ENCODE results near the gene GSTCD.

The GSTCD gene

GRCh38 chr4:105894660-105895582, 186.3 kb downstream of the GSTCD start, which contains the start of gene NPNT (continued):
- no peak for TF ChIP-seq ZNF148 (tag by site-specific recombination; IDR thresholded peaks at IDR 0.05; ENCODE audit: borderline replicate concordance)
- no peak for TF ChIP-seq ZNF302 (tag by site-specific recombination; IDR thresholded peaks at IDR 0.05; ENCODE audit: low read depth)
- no peak for TF ChIP-seq ZNF660 (tag by site-specific recombination; IDR thresholded peaks at IDR 0.05)
- TF ChIP-seq GLI2 (tag by site-specific recombination; IDR thresholded peaks at IDR 0.05; ENCODE audit: borderline replicate concordance, low read depth), result no peak
- TF ChIP-seq, protein P1, sequence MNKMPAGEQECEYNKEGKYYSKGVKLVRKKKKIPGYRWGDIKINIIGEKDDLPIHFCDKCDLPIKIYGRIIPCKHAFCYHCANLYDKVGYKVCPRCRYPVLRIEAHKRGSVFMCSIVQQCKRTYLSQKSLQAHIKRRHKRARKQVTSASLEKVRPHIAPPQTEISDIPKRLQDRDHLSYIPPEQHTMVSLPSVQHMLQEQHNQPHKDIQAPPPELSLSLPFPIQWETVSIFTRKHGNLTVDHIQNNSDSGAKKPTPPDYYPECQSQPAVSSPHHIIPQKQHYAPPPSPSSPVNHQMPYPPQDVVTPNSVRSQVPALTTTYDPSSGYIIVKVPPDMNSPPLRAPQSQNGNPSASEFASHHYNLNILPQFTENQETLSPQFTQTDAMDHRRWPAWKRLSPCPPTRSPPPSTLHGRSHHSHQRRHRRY (tag by site-specific recombination; IDR thresholded peaks at IDR 0.05), result no peak
- TF ChIP-seq ZNF23 (tag by site-specific recombination; IDR thresholded peaks at IDR 0.05; ENCODE audit: borderline replicate concordance), result no peak
- TF ChIP-seq ZNF707 (tag by site-specific recombination; IDR thresholded peaks at IDR 0.05), result no peak
- TF ChIP-seq ZNF140 (tag by site-specific recombination; IDR thresholded peaks at IDR 0.05), result no peak
- no peak for TF ChIP-seq REST (tag by site-specific recombination; IDR thresholded peaks at IDR 0.05)
- TF ChIP-seq SP2 (tag by site-specific recombination; IDR thresholded peaks at IDR 0.05), result peak; percentile 29
- TF ChIP-seq SP7 (tag by site-specific recombination; IDR thresholded peaks at IDR 0.05), result 0 out of 2 replicates have a peak, but pooled peaks have one; percentile 30
- TF ChIP-seq ZNF560 (tag by site-specific recombination; IDR thresholded peaks at IDR 0.05; ENCODE audit: borderline replicate concordance), result no peak
- TF ChIP-seq ZNF555 (tag by site-specific recombination; conservative IDR thresholded peaks at IDR 0.05), result no peak
- no peak for TF ChIP-seq ZNF629 (tag by site-specific recombination; IDR thresholded peaks at IDR 0.05)
- TF ChIP-seq ZBTB8A (tag by site-specific recombination; IDR thresholded peaks at IDR 0.05), result peak; percentile 88
- 0 out of 2 replicates have a peak, but pooled peaks have one; percentile 27 for TF ChIP-seq ZNF423 (tag by site-specific recombination; IDR thresholded peaks at IDR 0.05)
- TF ChIP-seq ZBTB17 (tag by site-specific recombination; IDR thresholded peaks at IDR 0.05), result no peak
- TF ChIP-seq TSHZ1 (tag by site-specific recombination; IDR thresholded peaks at IDR 0.05; ENCODE audit: borderline replicate concordance), result no peak
- TF ChIP-seq ZNF514 (tag by site-specific recombination; IDR thresholded peaks at IDR 0.05), result no peak
- TF ChIP-seq ZBTB48 (tag by site-specific recombination; IDR thresholded peaks at IDR 0.05), result peak; percentile 63; the same call in 1 of the 2 replicates
- no peak for TF ChIP-seq KLF7 (tag by site-specific recombination; IDR thresholded peaks at IDR 0.05; ENCODE audit: borderline replicate concordance)
- TF ChIP-seq ZNF175 (tag by site-specific recombination; IDR thresholded peaks at IDR 0.05), result no peak
- no peak for TF ChIP-seq RBAK (tag by site-specific recombination; IDR thresholded peaks at IDR 0.05)
